MCF 10A (cell line): ENCODE measurements around the gene CAT. TPM values are rescaled to one million over a fixed set of nuclear protein-coding genes. Genes with fewer than 3 reads are reported as not detected.
A peak's percentile ranks its signal among the peaks of the same experiment; 100 is the strongest.

ENCODE experiments used
- BruUV-seq: library from RNA; stranded (reverse); fragments of 400-500 nt; replicated peaks from 2 replicates; lab custom pipeline; 2021; lab: Mats Ljungman, UMichigan
- CTCF ChIA-PET: fragments of 300-600 bp; sonication (Branson Sonifier 250); formaldehyde crosslinking; extraction: SDS; loops from one replicate; lab custom pipeline; 2021; ENCODE audit warnings: antibody characterized with exemption, inconsistent platforms; lab: Yijun Ruan, JAX
- POLR2A ChIA-PET: fragments of 300-600, 350-650 bp; sonication (Branson Sonifier 250); formaldehyde crosslinking; extraction: SDS; loops from one replicate; lab custom pipeline; 2020; ENCODE audit warnings: antibody characterized with exemption, inconsistent platforms; lab: Yijun Ruan, JAX
- DNase-seq: peaks from one replicate; pipeline ENCODE4 v3.0.0-alpha.2; 2018; ENCODE audit not compliant: unreplicated experiment
- H3K27ac Mint-ChIP-seq: one replicate; pipeline ENCODE4 v1.8.0; 2022; ENCODE audit warnings: mild to moderate bottlenecking, low read depth, mixed read lengths; ENCODE audit not compliant: unreplicated experiment
- H3K27me3 Mint-ChIP-seq: one replicate; pipeline ENCODE4 v1.8.0; 2022; ENCODE audit warnings: mixed read lengths; ENCODE audit not compliant: insufficient read depth, unreplicated experiment
- H3K36me3 Mint-ChIP-seq: one replicate; pipeline ENCODE4 v1.8.0; 2022; ENCODE audit warnings: mild to moderate bottlenecking, moderate library complexity, mixed read lengths; ENCODE audit not compliant: insufficient read depth, unreplicated experiment
- H3K4me1 Mint-ChIP-seq: one replicate; pipeline ENCODE4 v1.8.0; 2022; ENCODE audit warnings: mixed read lengths; ENCODE audit not compliant: insufficient read depth, unreplicated experiment
- H3K4me3 Mint-ChIP-seq: one replicate; pipeline ENCODE4 v1.8.0; 2022; ENCODE audit warnings: mild to moderate bottlenecking, moderate library complexity, mixed read lengths; ENCODE audit not compliant: unreplicated experiment
- H3K9me3 Mint-ChIP-seq: one replicate; pipeline ENCODE4 v1.8.0; 2022; ENCODE audit warnings: mixed read lengths; ENCODE audit not compliant: unreplicated experiment
- CTCF ChIP-seq: fragments of 200-600 bp; IDR thresholded peaks from one replicate; pipeline ENCODE4 v1.8.0; 2022; ENCODE audit warnings: antibody characterized with exemption, mild to moderate bottlenecking; ENCODE audit not compliant: unreplicated experiment
- intact Hi-C: fragments of 100-400 bp; cut with micrococcal nuclease; formaldehyde crosslinking; loops from 2 replicates; pipeline ENCODE4 v1.14.1; 2022
- total RNA-seq: library from RNA; stranded (reverse); gene quantifications from 2 replicates; pipeline ENCODE4 v1.2.3, GENCODE V29; 2022

The CAT gene
- total RNA-seq, 1 experiment from 2014 or later: 12.1 TPM

- Mint-ChIP-seq H3K27ac (no peak overlapping the region), H3K36me3 (peaks cover 48% of the 10 kb centered on the region), H3K9me3 (peaks cover 9% of the 10 kb centered on the region), H3K4me1 (no peaks in the 10 kb centered on the region), H3K27me3 (no peaks in the 10 kb centered on the region), H3K4me3 (no peak overlapping the region)
- peak; percentile 57 for DNase-seq
- peak; percentile 83 for TF ChIP-seq CTCF
- no TSS peak for BruUV-seq
- POLR2A ChIA-PET: interaction anchor here (0.6 to 2.4 kb wide), 8 partner anchors 25 to 300 kb away, joined by 3 to 11 read pairs (median 3); partner anchors contain the start of gene CAT
- intact Hi-C loops: loop anchor here (1.0 to 2.0 kb wide), 2 partner anchors 102 to 110 kb away; partner anchors contain the start of gene ABTB2
- CTCF ChIA-PET: interaction anchor here (0.6 to 5.2 kb wide), 44 partner anchors 9 to 461 kb away, joined by 3 to 120 read pairs (median 4); partner anchors contain the start of genes ABTB2 and ELF5
Observed at GRCh38 chr11:34468209-34468841, 29.6 kb downstream of the CAT start.

GRCh38 chr11:34473603-34474169, 35.0 kb downstream of the CAT start:
- no peak for TF ChIP-seq CTCF
- Mint-ChIP-seq H3K4me1 (no peaks in the 10 kb centered on the region), H3K36me3 (peaks cover 31% of the 10 kb centered on the region), H3K9me3 (no peaks in the 10 kb centered on the region), H3K27me3 (no peaks in the 10 kb centered on the region), H3K4me3 (no peak overlapping the region), H3K27ac (no peak overlapping the region)
- BruUV-seq: no TSS peak
- ChIA-PET POLR2A (interaction anchor here (0.7 kb wide), 1 partner anchor 1886 kb away, joined by 5 read pairs; no protein-coding TSS in a partner anchor), CTCF (interaction anchor here (0.6 to 1.7 kb wide), 5 partner anchors 8 to 708 kb away, joined by 4 to 10 read pairs (median 5); no protein-coding TSS in a partner anchor)
- intact Hi-C loops: no loop called here
- DNase-seq: no peak

- no peaks in the 10 kb centered on the region for H3K9me3 Mint-ChIP-seq
- no peaks in the 10 kb centered on the region for H3K27me3 Mint-ChIP-seq
- peaks cover 9% of the 10 kb centered on the region for H3K4me1 Mint-ChIP-seq
- peaks cover 30% of the 10 kb centered on the region for H3K36me3 Mint-ChIP-seq
- intact Hi-C loops: no loop called here
- no TSS peak for BruUV-seq
- POLR2A ChIA-PET: interaction anchor here (0.6 kb wide), 1 partner anchor 499 kb away, joined by 3 read pairs; no protein-coding TSS in a partner anchor
- no peak for TF ChIP-seq CTCF
- DNase-seq: no peak
- CTCF ChIA-PET: no interaction called here
- no peak overlapping the region for H3K4me3 Mint-ChIP-seq
- no peak overlapping the region for H3K27ac Mint-ChIP-seq
Observed at GRCh38 chr11:34475656-34476055, 36.9 kb downstream of the CAT start.

GRCh38 chr11:34476849-34477248, 38.1 kb downstream of the CAT start:
- no TSS peak for BruUV-seq
- POLR2A ChIA-PET: interaction anchor here (0.6 to 1.1 kb wide), 2 partner anchors 106 to 108 kb away, joined by 3 read pairs; no protein-coding TSS in a partner anchor
- CTCF ChIA-PET: interaction anchor here (0.7 to 0.9 kb wide), 2 partner anchors 22 to 110 kb away, joined by 3 to 4 read pairs; no protein-coding TSS in a partner anchor

More at GRCh38 chr11:34476849-34477248, 38.1 kb downstream of the CAT start:
- H3K4me1 Mint-ChIP-seq: peaks cover 18% of the 10 kb centered on the region
- intact Hi-C loops: no loop called here
- no peak for DNase-seq
- peaks cover 22% of the 10 kb centered on the region for H3K36me3 Mint-ChIP-seq
- no peak for TF ChIP-seq CTCF
- H3K27ac Mint-ChIP-seq: no peak overlapping the region
- no peaks in the 10 kb centered on the region for H3K9me3 Mint-ChIP-seq
- no peak overlapping the region for H3K4me3 Mint-ChIP-seq
- no peaks in the 10 kb centered on the region for H3K27me3 Mint-ChIP-seq
